Panc1 (cell line): Measurements from ENCODE around the gene DNAL1. TPM values are rescaled to one million over a fixed set of nuclear protein-coding genes. Genes with fewer than 3 reads are reported as not detected.

Source experiments
- ATAC-seq: fragments of 200-7000 bp; cut with Tn5 transposase; 2 replicates; pipeline ENCODE4 v1.9.1; 2020; ENCODE audit warnings: mild to moderate bottlenecking, moderate library complexity
- BruUV-seq: library from RNA; stranded (reverse); fragments of 400-500 nt; replicated peaks from 2 replicates; lab custom pipeline; 2021; lab: Mats Ljungman, UMichigan
- CTCF ChIA-PET: fragments of 300-600 bp; sonication (Branson Sonifier 250); formaldehyde crosslinking; loops from one replicate; lab custom pipeline; 2022; ENCODE audit warnings: antibody characterized with exemption; lab: Charles Lee
- POLR2A ChIA-PET: fragments of 300-600 bp; sonication (Branson Sonifier 250); formaldehyde crosslinking; loops from one replicate; lab custom pipeline; 2022; ENCODE audit warnings: antibody characterized with exemption; lab: Charles Lee
- DNase-seq: peaks from one replicate; pipeline ENCODE4 v3.0.0-alpha.2; 2010; ENCODE audit warnings: low read depth, low spot score
- H3K27ac ChIP-seq: 2 replicates; pipeline ENCODE4 v1.5.1; 2011; ENCODE audit warnings: mild to moderate bottlenecking, low read length, inconsistent platforms
- H3K27me3 ChIP-seq: fragments of 200-500 bp; sonication (Bioruptor generic); 2 replicates; pipeline ENCODE4 v1.6.0; 2014; ENCODE audit warnings: low read length, inconsistent platforms; ENCODE audit not compliant: control insufficient read depth, insufficient read depth
- H3K36me3 ChIP-seq: fragments of 200-500 bp; sonication (Bioruptor generic); 2 replicates; pipeline ENCODE4 v1.5.1; 2014; ENCODE audit warnings: inconsistent platforms, mild to moderate bottlenecking, low read length, moderate library complexity; ENCODE audit not compliant: control insufficient read depth, insufficient read depth
- H3K4me1 ChIP-seq: 2 replicates; pipeline ENCODE4 v1.5.1; 2011; ENCODE audit warnings: inconsistent platforms, mild to moderate bottlenecking, low read length, moderate library complexity; ENCODE audit not compliant: control insufficient read depth, insufficient read depth
- H3K4me3 ChIP-seq, 2 experiments: 2 replicates each; pipeline ENCODE4 v1.5.1; 2011 to 2012; ENCODE audit warnings: low read depth in 2 of 2, low read length in 2 of 2, mild to moderate bottlenecking in 2 of 2, inconsistent platforms in 1 of 2, moderate library complexity in 1 of 2
- H3K9me3 ChIP-seq: fragments of 200-500 bp; sonication (Bioruptor generic); 2 replicates; pipeline ENCODE4 v1.5.1; 2014; ENCODE audit warnings: low read depth, mild to moderate bottlenecking, inconsistent platforms, low read length, moderate library complexity; ENCODE audit not compliant: control insufficient read depth, insufficient read depth
- POLR2AphosphoS5 ChIP-seq: IDR thresholded peaks from 2 replicates; pipeline ENCODE4 v1.6.1; 2012; ENCODE audit warnings: mild to moderate bottlenecking, low read depth, low read length, moderate library complexity
- SIN3A ChIP-seq: IDR thresholded peaks from 2 replicates; pipeline ENCODE4 v1.6.1; 2012; ENCODE audit warnings: low read depth, mild to moderate bottlenecking, low read length, moderate library complexity, borderline replicate concordance; ENCODE audit not compliant: insufficient read depth
- TCF7L2 ChIP-seq: IDR thresholded peaks from 2 replicates; pipeline ENCODE4 v1.6.1; 2011; ENCODE audit warnings: mild to moderate bottlenecking, low read depth, low read length, inconsistent platforms
- in situ Hi-C: cut with HindIII; loops from 2 replicates; pipeline ENCODE4 v1.10.0; 2016; ENCODE audit warnings: low sequenced_read_pairs, low pct_unique_long_range_greater_than_20kb
- intact Hi-C: fragments of 100-400 bp; cut with micrococcal nuclease; formaldehyde crosslinking; loops from one replicate; pipeline ENCODE4 v1.10.0; 2022; ENCODE audit not compliant: unreplicated experiment
- total RNA-seq: library from RNA; stranded (reverse); gene quantifications from one replicate; pipeline ENCODE4 v1.2.1, GENCODE V29; 2021; ENCODE audit not compliant: unreplicated experiment
- TF ChIP-seq, protein P1 (sequence below), 2 experiments: IDR thresholded peaks; 2 replicates each; pipeline ENCODE4 v1.6.1; 2011 to 2012; ENCODE audit warnings: low read depth in 2 of 2, control low read depth in 1 of 2, low read length in 1 of 2, mild to moderate bottlenecking in 1 of 2, moderate library complexity in 1 of 2; ENCODE audit not compliant: insufficient read depth in 1 of 2
- TF ChIP-seq, protein P2 (sequence below): fragments of 450-650 bp; IDR thresholded peaks from 2 replicates; pipeline ENCODE4 v1.5.1; 2017; ENCODE audit warnings: mild to moderate bottlenecking

Gene DNAL1
- total RNA-seq, 1 experiment from 2014 or later: 15.2 TPM

DNA sequence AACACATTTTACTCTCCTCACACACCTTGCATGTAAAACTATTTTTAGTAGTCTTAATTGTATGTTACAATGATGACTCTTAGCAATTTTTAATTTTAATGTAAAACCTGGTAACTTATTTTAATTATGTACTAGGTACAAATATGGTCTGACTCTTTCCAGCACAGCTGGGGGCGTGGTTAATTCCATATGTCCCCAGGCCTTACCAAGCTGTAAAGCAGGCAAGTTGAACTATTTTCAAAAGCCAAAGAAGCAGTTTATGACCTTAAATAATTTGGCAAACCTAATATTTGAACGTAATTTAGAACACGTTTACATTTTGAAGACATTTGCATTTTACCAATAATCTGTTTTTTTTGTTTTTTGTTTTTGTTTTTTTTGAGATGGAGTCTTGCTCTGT, 41.8 kb upstream of the DNAL1 start:
- no peak overlapping the region for H3K27ac ChIP-seq
- DNase-seq (no peak), ATAC-seq (no peak)
- no peaks in the 10 kb centered on the region for H3K27me3 ChIP-seq
- intact Hi-C loops (no loop called here), in situ Hi-C loops (no loop called here)
- BruUV-seq: no TSS peak
- TF ChIP-seq TCF7L2 (no peak), SIN3A (no peak), POLR2AphosphoS5 (no peak)
- TF ChIP-seq, protein P1, sequence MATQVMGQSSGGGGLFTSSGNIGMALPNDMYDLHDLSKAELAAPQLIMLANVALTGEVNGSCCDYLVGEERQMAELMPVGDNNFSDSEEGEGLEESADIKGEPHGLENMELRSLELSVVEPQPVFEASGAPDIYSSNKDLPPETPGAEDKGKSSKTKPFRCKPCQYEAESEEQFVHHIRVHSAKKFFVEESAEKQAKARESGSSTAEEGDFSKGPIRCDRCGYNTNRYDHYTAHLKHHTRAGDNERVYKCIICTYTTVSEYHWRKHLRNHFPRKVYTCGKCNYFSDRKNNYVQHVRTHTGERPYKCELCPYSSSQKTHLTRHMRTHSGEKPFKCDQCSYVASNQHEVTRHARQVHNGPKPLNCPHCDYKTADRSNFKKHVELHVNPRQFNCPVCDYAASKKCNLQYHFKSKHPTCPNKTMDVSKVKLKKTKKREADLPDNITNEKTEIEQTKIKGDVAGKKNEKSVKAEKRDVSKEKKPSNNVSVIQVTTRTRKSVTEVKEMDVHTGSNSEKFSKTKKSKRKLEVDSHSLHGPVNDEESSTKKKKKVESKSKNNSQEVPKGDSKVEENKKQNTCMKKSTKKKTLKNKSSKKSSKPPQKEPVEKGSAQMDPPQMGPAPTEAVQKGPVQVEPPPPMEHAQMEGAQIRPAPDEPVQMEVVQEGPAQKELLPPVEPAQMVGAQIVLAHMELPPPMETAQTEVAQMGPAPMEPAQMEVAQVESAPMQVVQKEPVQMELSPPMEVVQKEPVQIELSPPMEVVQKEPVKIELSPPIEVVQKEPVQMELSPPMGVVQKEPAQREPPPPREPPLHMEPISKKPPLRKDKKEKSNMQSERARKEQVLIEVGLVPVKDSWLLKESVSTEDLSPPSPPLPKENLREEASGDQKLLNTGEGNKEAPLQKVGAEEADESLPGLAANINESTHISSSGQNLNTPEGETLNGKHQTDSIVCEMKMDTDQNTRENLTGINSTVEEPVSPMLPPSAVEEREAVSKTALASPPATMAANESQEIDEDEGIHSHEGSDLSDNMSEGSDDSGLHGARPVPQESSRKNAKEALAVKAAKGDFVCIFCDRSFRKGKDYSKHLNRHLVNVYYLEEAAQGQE (IDR thresholded peaks at IDR 0.05; ENCODE audit: insufficient read depth in 1 of 2, low read depth in 2 of 2, low read length in 1 of 2): no peak
- TF ChIP-seq, protein P2, sequence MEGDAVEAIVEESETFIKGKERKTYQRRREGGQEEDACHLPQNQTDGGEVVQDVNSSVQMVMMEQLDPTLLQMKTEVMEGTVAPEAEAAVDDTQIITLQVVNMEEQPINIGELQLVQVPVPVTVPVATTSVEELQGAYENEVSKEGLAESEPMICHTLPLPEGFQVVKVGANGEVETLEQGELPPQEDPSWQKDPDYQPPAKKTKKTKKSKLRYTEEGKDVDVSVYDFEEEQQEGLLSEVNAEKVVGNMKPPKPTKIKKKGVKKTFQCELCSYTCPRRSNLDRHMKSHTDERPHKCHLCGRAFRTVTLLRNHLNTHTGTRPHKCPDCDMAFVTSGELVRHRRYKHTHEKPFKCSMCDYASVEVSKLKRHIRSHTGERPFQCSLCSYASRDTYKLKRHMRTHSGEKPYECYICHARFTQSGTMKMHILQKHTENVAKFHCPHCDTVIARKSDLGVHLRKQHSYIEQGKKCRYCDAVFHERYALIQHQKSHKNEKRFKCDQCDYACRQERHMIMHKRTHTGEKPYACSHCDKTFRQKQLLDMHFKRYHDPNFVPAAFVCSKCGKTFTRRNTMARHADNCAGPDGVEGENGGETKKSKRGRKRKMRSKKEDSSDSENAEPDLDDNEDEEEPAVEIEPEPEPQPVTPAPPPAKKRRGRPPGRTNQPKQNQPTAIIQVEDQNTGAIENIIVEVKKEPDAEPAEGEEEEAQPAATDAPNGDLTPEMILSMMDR: no peak
- POLR2A ChIA-PET: no interaction called here
- no peaks in the 10 kb centered on the region for H3K36me3 ChIP-seq
- no peak overlapping the region for H3K4me3 ChIP-seq
- no peaks in the 10 kb centered on the region for H3K9me3 ChIP-seq
- H3K4me1 ChIP-seq: no peaks in the 10 kb centered on the region
- CTCF ChIA-PET: no interaction called here

DNA sequence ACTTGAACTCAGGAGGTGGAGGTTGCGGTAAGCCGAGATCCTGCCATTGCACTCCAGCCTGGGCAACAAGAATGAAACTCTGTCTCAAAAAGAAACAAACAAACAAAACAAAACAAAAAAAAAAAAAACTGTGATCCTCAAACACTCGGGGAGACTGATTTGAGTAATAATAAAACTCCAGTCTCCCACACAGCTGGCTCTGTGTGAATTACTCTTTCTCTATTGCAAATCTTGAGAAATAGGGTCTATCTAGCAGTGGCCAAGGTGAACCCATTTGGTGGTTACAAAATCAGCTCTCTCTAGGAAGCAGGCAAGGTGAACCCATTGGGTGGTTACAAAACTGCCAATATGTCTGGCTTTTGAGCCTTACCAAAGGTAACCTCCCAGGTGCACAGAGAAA, 38.5 kb upstream of the DNAL1 start:
- DNase-seq (no peak), ATAC-seq (no peak)
- no peak overlapping the region for H3K4me3 ChIP-seq
- ChIA-PET POLR2A (interaction anchor here (0.6 kb wide), 1 partner anchor 36 kb away, joined by 3 read pairs; no protein-coding TSS in a partner anchor), CTCF (interaction anchor here (0.7 kb wide), 1 partner anchor 36 kb away, joined by 5 read pairs; no protein-coding TSS in a partner anchor)
- in situ Hi-C loops: no loop called here
- H3K36me3 ChIP-seq: no peaks in the 10 kb centered on the region
- BruUV-seq: no TSS peak
- intact Hi-C loops: no loop called here
- no peaks in the 10 kb centered on the region for H3K27me3 ChIP-seq
- no peaks in the 10 kb centered on the region for H3K4me1 ChIP-seq
- H3K27ac ChIP-seq: no peak overlapping the region
- H3K9me3 ChIP-seq: no peaks in the 10 kb centered on the region
- TF ChIP-seq, protein P1 (IDR thresholded peaks at IDR 0.05; ENCODE audit: insufficient read depth in 1 of 2, low read depth in 2 of 2, low read length in 1 of 2): no peak
